Peyer's patch (tissue), 4 donors: Measurements from ENCODE around the gene UCP3.

Experiments used
- CTCF ChIP-seq, 6 experiments: fragments of 450-650 bp in 4 of 6; fragments of 200-600 bp in 2 of 6; sonication (generic) in 1 of 6; IDR thresholded peaks; one replicate each; pipeline ENCODE4 v1.5.1; 2017 to 2019; ENCODE audit warnings: antibody characterized with exemption in 6 of 6, mild to moderate bottlenecking in 3 of 6, moderate library complexity in 1 of 6
- POLR2A ChIP-seq, 2 donors: fragments of 450-650 bp; IDR thresholded peaks; one replicate each; pipeline ENCODE4 v1.5.1; 2017; ENCODE audit warnings: antibody characterized with exemption in 2 of 2, mild to moderate bottlenecking in 2 of 2, moderate library complexity in 2 of 2

- TF ChIP-seq CTCF (IDR thresholded peaks at IDR 0.05) = no peak
- no peak for TF ChIP-seq POLR2A (IDR thresholded peaks at IDR 0.05)
Measured at GRCh38 chr11:73995731-73996130, 13.2 kb downstream of the UCP3 start.
